ENCODE results near the gene CHD2.

CHD2 gene

DNA sequence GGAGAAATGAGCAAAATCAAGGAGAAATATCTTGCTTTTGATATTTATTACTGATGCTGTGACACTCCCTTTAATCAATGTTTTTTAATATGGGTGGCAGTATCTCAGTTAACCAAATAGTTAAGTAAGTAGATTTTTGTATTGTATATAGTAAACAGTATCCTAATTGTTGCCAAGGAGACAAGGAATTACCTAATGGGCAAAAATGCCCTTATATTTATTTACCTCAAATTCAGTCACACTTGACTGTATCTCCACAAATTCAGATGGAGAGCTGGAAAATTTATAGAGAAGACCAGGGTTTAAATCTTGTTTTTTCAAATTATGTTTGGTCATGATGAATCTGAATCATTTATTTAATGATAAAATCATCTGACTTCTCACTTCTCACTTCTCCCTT is 3.6 kb upstream of the CHD2 start:
- H3K4me3 Mint-ChIP-seq: peak overlapping the region in 2 of 3 experiments; percentile 9 to 29
- peaks cover 34% of the 10 kb centered on the region for H3K4me1 Mint-ChIP-seq
- peak overlapping the region; percentile 15 to 26 (median 24) for H3K27ac Mint-ChIP-seq
- H3K9me3 Mint-ChIP-seq: no peaks in the 10 kb centered on the region
- H3K27me3 Mint-ChIP-seq (ENCODE audit: low read depth): no peaks in the 10 kb centered on the region
- TF ChIP-seq, protein P1, sequence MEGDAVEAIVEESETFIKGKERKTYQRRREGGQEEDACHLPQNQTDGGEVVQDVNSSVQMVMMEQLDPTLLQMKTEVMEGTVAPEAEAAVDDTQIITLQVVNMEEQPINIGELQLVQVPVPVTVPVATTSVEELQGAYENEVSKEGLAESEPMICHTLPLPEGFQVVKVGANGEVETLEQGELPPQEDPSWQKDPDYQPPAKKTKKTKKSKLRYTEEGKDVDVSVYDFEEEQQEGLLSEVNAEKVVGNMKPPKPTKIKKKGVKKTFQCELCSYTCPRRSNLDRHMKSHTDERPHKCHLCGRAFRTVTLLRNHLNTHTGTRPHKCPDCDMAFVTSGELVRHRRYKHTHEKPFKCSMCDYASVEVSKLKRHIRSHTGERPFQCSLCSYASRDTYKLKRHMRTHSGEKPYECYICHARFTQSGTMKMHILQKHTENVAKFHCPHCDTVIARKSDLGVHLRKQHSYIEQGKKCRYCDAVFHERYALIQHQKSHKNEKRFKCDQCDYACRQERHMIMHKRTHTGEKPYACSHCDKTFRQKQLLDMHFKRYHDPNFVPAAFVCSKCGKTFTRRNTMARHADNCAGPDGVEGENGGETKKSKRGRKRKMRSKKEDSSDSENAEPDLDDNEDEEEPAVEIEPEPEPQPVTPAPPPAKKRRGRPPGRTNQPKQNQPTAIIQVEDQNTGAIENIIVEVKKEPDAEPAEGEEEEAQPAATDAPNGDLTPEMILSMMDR (IDR thresholded peaks at IDR 0.05; ENCODE audit: unreplicated experiment in 3 of 3): no peak
- peaks cover 84% of the 10 kb centered on the region for H3K36me3 Mint-ChIP-seq (ENCODE audit: low read depth)

DNA sequence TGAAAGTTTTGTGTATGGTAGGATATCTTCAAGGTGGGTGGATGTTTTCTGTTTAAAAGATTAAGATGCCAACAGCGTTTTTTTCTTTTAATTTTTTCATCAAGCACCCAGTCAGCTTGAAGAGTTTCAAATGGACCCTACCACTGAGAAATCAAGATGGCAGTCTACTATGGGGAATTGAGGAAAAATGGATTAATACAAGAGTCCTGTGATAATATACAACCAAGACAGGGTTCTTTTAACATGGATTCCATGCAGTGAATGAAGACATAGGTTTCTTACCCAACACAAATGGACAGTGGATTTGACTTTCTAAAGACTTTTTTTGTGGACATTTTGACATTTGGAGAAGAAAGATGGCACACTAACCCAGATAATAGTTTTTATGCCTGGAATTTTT is 2.5 kb upstream of the CHD2 start:
- no peaks in the 10 kb centered on the region for H3K27me3 Mint-ChIP-seq (ENCODE audit: low read depth)
- H3K27ac Mint-ChIP-seq: peak overlapping the region; percentile 15 to 48 (median 24)
- H3K36me3 Mint-ChIP-seq (ENCODE audit: low read depth): peaks cover 76% of the 10 kb centered on the region
- peak overlapping the region in 2 of 3 experiments; percentile 35 to 48 for H3K4me3 Mint-ChIP-seq
- H3K4me1 Mint-ChIP-seq: peaks cover 33% of the 10 kb centered on the region
- H3K9me3 Mint-ChIP-seq: no peaks in the 10 kb centered on the region
- TF ChIP-seq, protein P1 (IDR thresholded peaks at IDR 0.05; ENCODE audit: unreplicated experiment in 3 of 3): no peak

DNA sequence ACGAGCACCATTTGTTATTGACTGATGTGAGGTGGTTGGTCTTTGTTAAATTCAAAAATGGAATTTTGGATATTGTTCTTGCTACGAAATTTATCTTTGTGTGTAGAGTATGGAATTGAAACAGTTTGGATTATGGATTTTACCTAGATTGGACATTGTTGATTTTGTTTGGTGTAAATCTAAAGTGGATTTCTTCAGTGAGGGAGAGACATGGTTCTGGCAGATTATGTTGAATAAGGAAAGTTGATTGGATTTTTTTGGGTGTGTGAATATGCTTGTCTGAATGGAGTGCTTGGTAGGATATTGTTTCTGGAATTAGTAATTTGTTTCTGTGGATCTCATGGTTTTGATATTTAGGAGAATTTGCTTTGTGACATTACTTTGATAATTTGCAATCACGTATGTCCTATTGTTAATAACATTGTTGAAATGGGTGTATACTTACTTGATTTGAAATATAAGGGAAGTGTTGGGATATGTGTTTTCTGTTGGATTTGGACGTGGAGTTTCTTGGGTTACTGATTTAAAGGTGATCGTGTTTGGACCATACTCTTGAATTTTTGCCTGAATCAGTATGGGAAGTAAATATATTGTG is 1.0 kb upstream of the CHD2 start:
- H3K4me3 Mint-ChIP-seq: peak overlapping the region; percentile 70 to 86 (median 78)
- peaks cover 44% of the 10 kb centered on the region for H3K4me1 Mint-ChIP-seq
- H3K36me3 Mint-ChIP-seq (ENCODE audit: low read depth): peaks cover 73% of the 10 kb centered on the region
- peak overlapping the region; percentile 85 to 100 (median 100) for H3K27ac Mint-ChIP-seq
- no peaks in the 10 kb centered on the region for H3K9me3 Mint-ChIP-seq
- TF ChIP-seq, protein P1 (IDR thresholded peaks at IDR 0.05; ENCODE audit: unreplicated experiment in 3 of 3): no peak
- no peaks in the 10 kb centered on the region for H3K27me3 Mint-ChIP-seq (ENCODE audit: low read depth)

DNA sequence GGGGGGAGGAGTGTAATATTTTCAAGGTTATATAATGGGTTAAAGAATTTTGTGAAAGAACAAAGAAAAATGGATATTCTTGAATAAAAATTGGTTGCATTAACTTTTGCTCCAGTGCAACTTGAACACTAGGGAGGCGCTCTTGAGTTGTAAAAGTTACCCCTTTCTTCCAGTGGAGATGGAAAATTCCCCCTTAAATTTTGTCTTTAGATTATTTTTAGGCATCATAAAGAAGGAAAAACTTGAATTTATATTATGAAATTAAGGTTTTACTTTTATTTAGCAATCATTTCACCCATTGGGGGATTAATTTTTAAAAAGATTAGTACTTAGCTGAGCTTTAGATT is 550 bp upstream of the CHD2 start:
- TF ChIP-seq, protein P1 (IDR thresholded peaks at IDR 0.05; ENCODE audit: unreplicated experiment in 3 of 3): peak; percentile 24 to 53 (median 28)
- H3K4me3 Mint-ChIP-seq: peak overlapping the region; percentile 97 to 100 (median 98)

DNA sequence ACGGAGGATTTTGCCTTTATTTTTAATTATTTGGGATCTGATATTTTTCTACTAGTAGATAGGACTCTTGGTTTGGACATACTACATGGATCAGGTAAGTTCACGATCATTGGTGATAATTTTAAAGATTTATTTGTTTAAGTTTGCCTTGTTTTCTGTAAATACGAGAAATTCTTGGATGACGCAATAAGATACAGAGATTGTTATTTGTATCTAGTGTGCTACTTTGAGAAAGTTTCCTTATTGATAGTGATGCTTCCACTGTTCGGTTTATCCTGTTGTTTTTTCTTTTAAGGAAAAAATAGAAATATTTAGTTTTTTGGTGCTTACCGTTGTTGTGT is 577 bp downstream of the CHD2 start:
- TF ChIP-seq, protein P1 (IDR thresholded peaks at IDR 0.05; ENCODE audit: unreplicated experiment in 3 of 3): no peak
- H3K9me3 Mint-ChIP-seq: no peaks in the 10 kb centered on the region
- H3K36me3 Mint-ChIP-seq (ENCODE audit: low read depth): peaks cover 62% of the 10 kb centered on the region
- H3K27ac Mint-ChIP-seq: peak overlapping the region; percentile 100
- H3K4me1 Mint-ChIP-seq: peaks cover 49% of the 10 kb centered on the region
- peak overlapping the region; percentile 97 to 100 (median 98) for H3K4me3 Mint-ChIP-seq
- H3K27me3 Mint-ChIP-seq (ENCODE audit: low read depth): no peaks in the 10 kb centered on the region

More for the DNA sequence above, 550 bp upstream of the CHD2 start:
- Mint-ChIP-seq H3K4me1 (peaks cover 45% of the 10 kb centered on the region), H3K27ac (peak overlapping the region; percentile 85 to 100 (median 100)), H3K9me3 (no peaks in the 10 kb centered on the region), H3K36me3 (ENCODE audit: low read depth) (peaks cover 71% of the 10 kb centered on the region), H3K27me3 (ENCODE audit: low read depth) (no peaks in the 10 kb centered on the region)

DNA sequence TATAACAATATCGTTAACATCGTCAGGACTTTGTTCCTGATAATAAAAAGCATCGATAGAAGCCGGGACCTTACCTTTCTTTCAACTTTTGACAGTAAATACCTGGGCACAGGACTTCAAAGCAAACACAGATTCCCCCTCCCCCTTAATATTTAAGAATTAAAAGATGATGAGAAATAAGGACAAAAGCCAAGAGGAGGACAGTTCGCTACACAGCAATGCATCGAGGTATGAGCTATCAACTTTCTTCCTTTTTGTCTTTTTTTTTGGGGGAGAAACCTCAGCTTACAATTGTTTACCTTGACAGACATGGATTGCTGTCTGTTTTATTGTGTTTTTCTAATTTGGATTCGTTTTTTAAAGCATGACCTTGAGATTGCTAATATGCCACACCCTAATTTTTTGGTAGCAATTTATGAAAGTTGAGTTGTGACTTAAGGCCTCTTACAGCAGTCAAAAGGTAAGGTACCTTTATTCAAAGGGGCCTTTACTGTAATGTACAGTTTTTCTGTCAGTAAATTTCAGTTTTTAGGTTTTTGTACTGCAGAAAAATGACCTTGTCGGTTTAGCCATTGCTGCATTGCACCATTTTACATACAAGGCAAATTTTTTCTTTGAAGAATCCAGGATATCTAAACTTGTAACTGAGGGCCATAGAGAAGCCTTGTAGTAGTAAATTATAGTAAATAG is 1.1 kb downstream of the CHD2 start:
- Mint-ChIP-seq H3K27me3 (ENCODE audit: low read depth) (no peaks in the 10 kb centered on the region), H3K9me3 (no peaks in the 10 kb centered on the region), H3K4me1 (peaks cover 52% of the 10 kb centered on the region), H3K36me3 (ENCODE audit: low read depth) (peaks cover 59% of the 10 kb centered on the region), H3K27ac (peak overlapping the region; percentile 100), H3K4me3 (peak overlapping the region; percentile 97 to 100 (median 98))
- TF ChIP-seq, protein P1 (IDR thresholded peaks at IDR 0.05; ENCODE audit: unreplicated experiment in 3 of 3): no peak
